Measurements from ENCODE around the gene PKIB. TPM values are rescaled to one million over a fixed set of nuclear protein-coding genes. Genes with fewer than 3 reads are reported as not detected.

The PKIB gene
- total RNA-seq, 4 donors from 2014 or later = 1.1 to 9.8 (median 4.5) TPM

DNA sequence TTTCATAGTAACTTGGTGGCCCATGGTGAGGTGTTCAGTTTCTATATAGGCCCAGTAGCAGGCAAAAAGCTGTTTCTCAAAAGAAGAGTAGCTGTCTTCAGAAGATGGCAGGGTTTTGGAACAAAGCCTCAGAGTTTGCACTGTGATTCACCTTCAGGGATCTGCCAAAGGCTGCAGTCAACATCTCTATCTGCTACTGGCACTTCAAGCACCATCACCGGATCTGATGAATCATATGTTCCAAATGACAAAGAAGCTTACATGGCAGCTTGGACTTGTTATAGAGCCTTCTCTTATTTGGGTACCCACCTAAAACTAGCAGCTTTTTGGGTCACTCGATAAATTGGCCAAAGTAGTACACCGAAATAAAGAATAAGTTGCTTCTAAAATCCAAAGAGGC is 39.5 kb downstream of the PKIB start:
- no peak for TF ChIP-seq CTCF (IDR thresholded peaks at IDR 0.05)
- DNase-seq (ENCODE audit: low spot score) (no peak), ATAC-seq (ENCODE audit: low FRiP score) (no peak)

- DNase-seq (ENCODE audit: low spot score) (no peak), ATAC-seq (ENCODE audit: low FRiP score) (no peak)
- TF ChIP-seq CTCF (IDR thresholded peaks at IDR 0.05) = no peak
Observed at GRCh38 chr6:122650403-122650802, 40.2 kb downstream of the PKIB start.

DNA sequence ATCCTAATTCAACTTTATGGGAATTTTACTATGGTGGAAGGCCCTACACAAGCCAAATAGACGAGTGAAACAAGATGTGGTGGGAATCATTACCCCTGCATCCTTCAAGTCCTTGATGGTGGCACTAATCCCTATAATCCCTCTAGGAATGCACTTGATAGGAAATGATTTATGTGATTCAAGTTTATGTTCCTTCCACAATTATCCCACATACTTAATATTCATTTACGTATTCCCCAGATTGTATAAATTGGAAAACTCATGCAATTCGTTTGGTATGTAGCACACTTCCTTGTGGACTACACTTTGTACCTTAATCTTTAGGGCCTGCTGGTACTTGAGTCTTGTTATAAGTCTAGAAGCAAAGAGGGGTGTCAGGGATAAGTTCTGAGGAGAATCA is 40.8 kb downstream of the PKIB start:
- ATAC-seq (ENCODE audit: low FRiP score) (no peak), DNase-seq (ENCODE audit: low spot score) (no peak)
- no peak for TF ChIP-seq CTCF (IDR thresholded peaks at IDR 0.05)

GRCh38 chr6:122651604-122652003 is 41.4 kb downstream of the PKIB start:
- DNase-seq (ENCODE audit: low spot score) = no peak
- no peak for TF ChIP-seq CTCF (IDR thresholded peaks at IDR 0.05)
- ATAC-seq (ENCODE audit: low FRiP score) = no peak

GRCh38 chr6:122652431-122652830 is 42.2 kb downstream of the PKIB start:
- ATAC-seq (ENCODE audit: low FRiP score) (no peak), DNase-seq (ENCODE audit: low spot score) (no peak)
- TF ChIP-seq CTCF (IDR thresholded peaks at IDR 0.05) = no peak

GRCh38 chr6:122653094-122653493 is 42.9 kb downstream of the PKIB start:
- TF ChIP-seq CTCF (IDR thresholded peaks at IDR 0.05) = no peak
- ATAC-seq (ENCODE audit: low FRiP score) = no peak
- DNase-seq (ENCODE audit: low spot score) = no peak

DNA sequence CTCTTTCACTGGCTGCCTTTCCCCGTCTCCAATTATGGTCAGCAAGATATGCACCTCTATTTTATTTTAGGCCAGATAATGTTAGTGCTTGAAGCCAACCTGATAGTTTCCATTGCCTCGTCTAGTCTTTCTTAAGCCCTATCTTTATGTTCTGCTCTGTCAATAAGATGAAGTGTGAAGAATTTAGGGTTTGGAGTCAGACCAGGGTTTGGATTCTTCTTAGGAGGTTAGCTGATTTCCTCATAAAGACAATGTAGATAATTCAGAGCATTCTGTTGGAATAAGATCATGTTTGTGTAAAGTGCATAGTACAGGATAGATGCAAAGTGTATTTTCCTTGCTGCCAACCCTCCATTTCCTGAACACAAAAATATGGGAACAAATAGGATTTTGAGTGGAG is 43.8 kb downstream of the PKIB start:
- DNase-seq (ENCODE audit: low spot score) (no peak), ATAC-seq (ENCODE audit: low FRiP score) (no peak)
- no peak for TF ChIP-seq CTCF (IDR thresholded peaks at IDR 0.05)
